Activated T-cell treated with anti-CD3 and anti-CD28 coated beads for 24 hours (primary cell): Measurements from ENCODE around the gene VSIG10.
"Not testable (repeated sequence)": the region's sequence is repeated elsewhere in the genome, so short reads cannot be mapped to it uniquely, and the experiment has no call there.

ENCODE experiments used
- DNase-seq: peaks from one replicate; pipeline ENCODE4 v3.0.0-alpha.2; 2020; ENCODE audit warnings: low read depth

The VSIG10 gene, protein sequence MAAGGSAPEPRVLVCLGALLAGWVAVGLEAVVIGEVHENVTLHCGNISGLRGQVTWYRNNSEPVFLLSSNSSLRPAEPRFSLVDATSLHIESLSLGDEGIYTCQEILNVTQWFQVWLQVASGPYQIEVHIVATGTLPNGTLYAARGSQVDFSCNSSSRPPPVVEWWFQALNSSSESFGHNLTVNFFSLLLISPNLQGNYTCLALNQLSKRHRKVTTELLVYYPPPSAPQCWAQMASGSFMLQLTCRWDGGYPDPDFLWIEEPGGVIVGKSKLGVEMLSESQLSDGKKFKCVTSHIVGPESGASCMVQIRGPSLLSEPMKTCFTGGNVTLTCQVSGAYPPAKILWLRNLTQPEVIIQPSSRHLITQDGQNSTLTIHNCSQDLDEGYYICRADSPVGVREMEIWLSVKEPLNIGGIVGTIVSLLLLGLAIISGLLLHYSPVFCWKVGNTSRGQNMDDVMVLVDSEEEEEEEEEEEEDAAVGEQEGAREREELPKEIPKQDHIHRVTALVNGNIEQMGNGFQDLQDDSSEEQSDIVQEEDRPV

DNA sequence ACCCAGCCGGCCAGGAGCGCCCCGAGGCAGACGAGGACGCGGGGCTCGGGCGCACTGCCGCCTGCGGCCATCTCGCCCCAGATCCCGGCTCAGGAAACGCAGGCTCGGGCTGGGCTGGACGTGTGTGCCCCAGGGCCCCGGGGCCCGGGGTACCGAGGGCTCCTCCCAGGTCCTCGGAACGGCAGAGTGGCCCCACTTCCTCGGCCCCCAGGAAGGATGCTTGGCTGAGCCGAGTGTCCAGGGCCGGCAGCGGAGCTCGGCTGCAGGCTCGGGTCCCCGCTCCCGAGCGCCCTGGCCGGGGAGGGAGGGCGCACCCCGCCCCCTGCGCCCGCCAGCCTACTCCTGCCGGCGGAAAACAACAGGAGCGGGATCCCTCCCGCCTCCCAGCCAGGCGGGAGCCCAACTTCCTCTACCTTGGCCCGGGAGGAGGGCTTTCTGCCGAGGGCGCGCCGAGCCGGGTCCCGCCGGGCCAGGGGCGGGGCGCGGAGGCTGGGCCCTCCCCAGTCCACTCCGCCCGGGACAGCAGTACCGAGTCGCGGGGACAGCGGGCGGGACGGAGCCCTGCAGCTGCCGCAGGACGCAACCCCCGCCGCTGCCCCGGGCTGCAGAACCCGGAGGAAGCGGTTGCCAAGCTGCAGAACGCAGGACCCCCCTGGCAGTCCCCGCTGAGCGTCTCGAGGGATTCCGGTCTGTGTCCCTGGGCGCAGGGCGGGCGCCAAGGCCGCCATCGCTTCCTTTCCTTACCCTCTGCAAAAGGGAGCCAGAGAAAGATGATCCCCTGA is at the start of gene VSIG10:
TSS of gene VSIG10 (minus strand) at position 411 of the 782 bp plus-strand sequence. CDS start at position 71, 340 bp downstream.
- no peak for DNase-seq

DNA sequence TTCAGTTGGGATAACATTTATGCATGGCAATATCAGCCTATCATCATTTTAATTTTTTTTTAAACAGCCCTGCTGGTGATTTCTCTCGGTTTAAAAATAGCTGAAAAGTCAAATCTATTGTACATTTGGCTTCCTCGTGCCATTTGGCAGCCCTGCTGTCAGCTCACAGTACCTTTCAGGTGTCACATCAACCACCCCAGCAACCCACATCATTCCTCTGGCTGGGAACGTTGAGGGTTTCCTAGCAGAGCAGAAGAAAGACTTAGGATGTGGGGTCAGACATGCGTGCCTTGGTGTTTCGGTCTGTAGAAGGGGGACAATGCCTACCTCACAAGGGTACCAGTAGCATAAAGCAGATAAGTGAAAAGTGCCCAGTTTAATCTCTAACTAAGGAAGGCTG is 47.9 kb upstream of the VSIG10 start:
- DNase-seq, result no peak

DNA sequence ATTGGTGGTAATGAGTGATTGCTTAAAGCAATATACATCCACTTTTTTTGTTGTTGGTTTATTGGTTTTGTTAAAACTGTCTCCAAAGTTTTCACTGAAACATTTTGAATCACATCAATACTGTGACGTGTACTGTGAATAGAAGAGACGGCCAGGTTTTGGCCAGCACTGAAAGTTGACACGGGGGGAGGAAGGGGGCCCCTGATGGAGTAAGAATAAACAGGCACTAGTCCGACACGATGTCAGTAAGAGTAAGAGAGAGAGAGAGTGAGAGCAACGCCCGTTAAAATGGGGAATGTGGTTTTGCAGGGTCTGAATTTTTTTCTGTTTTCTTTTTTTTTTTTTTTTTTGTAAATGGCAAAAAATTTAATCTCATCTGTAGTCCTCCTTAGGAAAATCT is 46.8 kb upstream of the VSIG10 start:
- DNase-seq, result no peak

DNA sequence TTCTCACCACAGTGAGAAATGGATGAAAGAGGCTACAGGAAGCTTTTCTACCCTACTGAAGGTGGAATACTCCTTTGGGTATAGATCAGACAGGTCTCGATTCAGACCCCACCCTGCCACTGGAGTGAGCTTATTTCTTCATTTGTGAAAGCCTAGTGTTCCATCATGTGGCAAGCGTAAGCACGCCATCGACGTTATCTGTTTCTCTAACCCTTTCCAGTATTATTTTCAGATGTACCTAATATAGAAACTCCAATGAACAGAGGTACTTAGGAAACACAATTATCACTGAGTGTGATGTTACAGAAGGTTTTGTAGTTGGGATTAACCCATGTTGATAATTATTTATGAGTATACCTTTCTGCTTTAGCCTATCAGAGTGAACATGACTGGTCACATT is 44.5 kb upstream of the VSIG10 start:
- DNase-seq, result no peak

DNA sequence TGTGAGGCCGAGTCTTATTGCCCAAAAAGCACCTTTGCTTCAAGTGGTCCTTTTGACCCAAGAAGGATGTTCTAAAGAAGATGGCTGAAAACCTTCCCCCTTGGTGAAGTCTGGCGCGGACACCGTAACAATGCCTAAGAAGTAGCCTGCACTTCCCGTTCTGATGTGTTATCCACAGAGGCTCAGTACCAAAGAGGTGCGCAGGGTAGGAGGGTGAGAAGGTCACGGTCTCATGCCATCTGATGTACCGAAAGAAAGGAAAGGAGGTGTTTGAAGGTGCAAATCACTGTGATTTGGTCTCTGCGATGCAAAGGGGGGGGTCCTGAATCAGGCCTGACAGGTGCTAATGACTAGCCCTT is 42.0 kb upstream of the VSIG10 start:
- DNase-seq, result no peak

DNA sequence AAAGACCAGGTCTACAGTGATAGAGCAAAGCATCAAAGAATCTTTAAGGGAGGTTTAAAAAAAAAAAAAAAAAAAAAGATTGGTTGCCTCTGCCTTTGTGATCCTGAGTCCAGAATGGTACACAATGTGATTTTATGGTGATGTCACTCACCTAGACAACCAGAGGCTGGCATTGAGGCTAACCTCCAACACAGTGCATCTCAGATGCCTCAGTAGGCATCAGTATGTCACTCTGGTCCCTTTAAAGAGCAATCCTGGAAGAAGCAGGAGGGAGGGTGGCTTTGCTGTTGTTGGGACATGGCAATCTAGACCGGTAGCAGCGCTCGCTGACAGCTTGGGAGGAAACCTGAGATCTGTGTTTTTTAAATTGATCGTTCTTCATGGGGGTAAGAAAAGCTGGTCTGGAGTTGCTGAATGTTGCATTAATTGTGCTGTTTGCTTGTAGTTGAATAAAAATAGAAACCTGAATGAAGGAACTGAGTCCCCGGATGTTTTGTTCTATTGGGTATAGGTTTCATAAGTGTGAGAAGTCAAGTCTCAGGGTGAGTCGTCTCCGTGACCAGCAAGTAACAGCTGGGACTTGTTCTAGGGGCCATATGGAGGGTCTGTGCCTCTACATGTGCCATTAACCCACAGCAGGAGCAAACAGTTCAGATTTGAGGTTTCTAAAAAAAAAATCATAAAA is 41.4 kb upstream of the VSIG10 start:
- DNase-seq, result no peak

DNA sequence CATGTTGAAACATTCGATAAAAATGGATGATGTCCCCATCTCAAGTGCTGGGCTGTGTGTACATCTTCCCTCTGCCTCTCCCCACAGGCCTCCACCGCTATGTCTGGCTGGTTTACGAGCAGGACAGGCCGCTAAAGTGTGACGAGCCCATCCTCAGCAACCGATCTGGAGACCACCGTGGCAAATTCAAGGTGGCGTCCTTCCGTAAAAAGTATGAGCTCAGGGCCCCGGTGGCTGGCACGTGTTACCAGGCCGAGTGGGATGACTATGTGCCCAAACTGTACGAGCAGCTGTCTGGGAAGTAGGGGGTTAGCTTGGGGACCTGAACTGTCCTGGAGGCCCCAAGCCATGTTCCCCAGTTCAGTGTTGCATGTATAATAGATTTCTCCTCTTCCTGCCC is 40.7 kb upstream of the VSIG10 start:
- no peak for DNase-seq

DNA sequence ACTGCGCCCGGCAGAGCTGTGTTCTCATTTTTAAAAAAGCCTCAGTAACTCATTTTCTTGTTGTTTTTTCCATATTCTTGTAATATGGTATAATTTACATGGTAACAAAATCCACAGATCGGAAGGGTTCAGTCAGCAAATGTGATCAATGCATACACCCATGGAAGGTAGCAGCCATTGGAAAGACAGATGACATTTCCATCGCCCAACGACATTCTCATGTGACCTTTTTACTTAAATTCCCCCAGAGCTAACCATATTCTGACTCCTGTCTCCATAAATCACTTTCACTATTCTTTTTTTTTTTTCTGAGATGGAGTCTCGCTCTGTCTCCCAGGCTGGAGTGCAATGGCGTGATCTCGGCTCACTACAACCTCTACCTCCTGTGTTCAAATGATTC is 37.0 kb upstream of the VSIG10 start:
- DNase-seq, result no peak

DNA sequence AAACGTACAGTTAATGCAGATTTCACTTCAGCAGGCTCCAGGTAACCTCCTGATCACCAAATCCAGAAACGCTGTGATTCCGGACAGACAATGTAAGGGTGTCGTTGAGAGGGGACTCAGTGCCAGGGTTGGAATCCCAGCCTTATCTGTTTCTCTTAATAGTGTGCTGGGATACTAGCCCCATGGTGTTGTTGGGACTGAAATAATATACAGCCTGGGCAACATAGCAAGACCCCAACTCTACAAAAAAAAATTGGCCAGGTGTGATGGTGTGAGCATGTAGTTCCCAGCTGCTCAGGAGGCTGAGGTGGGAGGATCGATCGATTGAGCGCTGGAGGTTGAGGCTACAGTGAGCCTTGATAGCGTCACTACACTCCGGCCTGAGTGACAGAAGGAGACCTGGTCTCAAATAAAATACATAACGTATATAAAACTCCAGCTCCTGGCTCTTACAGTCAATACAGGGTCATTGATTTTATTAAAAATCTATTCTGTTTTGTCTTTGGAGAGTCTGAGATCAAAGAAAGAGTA is 33.4 kb upstream of the VSIG10 start:
- DNase-seq, result no peak

DNA sequence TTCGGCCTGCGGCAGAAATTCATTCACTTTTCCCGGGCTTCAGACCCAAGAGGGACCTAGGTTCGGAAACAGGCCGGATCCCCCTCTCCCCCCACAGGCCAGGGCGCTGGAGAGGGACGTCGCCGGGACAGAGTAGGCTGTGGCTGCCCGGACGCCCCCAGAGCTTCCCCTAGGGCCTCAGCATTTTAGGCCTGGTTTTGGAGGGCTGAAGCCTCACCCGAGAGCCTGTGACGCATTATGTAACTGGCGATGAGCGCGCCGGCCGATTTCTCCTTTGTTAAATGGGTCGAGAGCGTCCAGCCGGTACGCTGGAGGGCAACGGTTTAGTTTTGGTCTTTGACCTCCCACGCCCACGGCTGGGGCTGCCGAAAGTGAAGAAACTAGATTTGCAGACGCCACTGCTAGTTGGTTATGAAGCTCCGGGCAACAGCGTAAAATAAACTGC is 32.8 kb upstream of the VSIG10 start:
- peak; percentile 20 for DNase-seq

DNA sequence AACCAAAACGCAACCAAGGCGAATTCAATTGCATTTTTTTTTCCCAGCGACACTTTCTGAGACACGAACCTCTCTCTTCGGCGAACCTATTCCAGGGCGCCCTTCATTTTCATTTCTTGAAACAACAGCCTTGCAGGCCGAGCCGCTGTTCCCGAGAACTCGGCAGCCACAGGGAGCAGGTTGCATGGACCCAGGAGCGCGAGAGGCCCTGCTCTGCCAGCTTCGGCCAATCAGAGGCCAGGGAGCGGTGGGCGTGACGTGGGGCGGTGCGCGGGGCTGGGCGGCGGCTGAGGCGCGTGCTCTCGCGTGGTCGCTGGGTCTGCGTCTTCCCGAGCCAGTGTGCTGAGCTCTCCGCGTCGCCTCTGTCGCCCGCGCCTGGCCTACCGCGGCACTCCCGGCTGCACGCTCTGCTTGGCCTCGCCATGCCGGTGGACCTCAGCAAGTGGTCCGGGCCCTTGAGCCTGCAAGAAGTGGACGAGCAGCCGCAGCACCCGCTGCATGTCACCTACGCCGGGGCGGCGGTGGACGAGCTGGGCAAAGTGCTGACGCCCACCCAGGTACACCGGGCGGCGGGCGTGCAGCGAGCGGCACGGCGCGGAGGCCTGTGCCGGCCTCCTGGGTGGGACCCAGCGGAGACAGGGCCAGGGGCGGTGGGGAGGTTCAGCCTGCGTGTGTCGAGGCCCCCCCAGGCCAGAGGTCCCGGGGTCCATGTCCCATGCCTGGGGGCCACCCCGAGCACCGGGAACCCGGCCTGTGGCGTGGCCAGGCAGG is 32.2 kb upstream of the VSIG10 start, which contains the start of gene PEBP1:
TSS of gene PEBP1 (plus strand) at position 337 of the 771 bp plus-strand sequence. CDS start at position 423, 86 bp downstream.
- DNase-seq, result peak; percentile 92

DNA sequence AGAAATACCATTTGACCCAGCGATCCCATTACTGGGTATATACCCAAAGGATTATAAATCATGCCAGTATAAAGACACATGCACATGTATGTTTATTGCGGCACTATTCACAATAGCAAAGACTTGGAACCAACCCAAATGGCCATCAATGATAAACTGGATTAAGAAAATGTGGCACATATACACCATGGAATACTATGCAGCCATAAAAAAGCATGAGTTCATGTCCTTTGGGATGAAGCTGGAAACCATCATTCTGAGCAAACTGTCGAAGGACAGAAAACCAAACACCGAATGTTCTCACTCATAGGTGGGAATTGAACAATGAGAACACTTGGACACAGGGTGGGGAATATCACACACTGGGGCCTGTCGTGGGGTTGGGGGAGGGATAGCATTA is 25.6 kb upstream of the VSIG10 start:
- DNase-seq, result not testable (repeated sequence)

DNA sequence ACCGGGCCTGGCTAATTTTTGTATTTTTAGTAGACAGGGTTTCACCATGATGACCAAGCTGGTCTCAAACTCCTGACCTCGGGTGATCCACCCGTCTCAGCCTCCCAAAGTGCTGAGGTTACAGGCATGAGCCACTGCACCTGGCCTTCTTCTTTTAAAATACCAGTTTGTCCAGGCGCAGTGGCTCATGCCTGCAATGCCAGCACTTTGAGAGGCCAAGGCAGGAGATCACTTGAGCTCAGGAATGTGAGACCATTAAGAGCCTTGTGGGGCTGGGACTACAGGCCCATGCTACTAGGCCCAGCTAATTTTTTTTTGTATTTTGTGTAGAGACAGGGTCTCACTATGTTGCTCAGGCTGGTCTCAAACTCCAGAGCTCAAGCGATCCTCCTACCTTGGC is 24.1 kb upstream of the VSIG10 start:
- no peak for DNase-seq

DNA sequence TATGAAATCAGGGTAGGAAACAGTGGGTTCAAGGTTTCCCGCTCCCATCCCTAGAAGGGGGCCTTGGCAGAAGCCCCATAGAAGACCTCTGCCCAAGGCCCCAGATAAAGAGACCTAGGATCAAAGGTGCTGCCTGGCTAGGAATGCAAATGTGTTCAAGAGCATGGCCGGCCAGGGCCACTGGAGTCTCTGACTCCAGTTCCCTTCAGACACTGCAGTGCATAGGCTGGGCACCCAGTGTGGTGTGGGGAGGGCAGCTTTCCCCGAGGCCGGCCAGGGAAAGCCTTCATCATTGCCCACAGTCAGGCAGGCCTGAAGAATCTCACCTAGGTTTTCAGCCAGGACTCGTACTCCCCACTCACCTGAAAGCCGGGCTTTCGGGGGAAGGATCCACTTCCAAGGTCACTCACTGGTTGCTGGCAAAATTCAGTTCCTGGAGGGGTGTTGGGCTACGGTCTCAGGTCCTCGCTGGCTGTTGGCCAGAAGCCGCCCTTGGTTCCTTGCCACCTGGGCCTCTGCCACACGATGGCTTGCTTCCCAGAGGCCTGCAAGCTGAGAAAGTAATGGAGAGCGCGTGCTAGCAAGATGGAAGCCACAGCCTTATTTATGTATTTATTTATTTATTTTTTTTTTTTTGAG is 22.4 kb upstream of the VSIG10 start:
- DNase-seq, result no peak

DNA sequence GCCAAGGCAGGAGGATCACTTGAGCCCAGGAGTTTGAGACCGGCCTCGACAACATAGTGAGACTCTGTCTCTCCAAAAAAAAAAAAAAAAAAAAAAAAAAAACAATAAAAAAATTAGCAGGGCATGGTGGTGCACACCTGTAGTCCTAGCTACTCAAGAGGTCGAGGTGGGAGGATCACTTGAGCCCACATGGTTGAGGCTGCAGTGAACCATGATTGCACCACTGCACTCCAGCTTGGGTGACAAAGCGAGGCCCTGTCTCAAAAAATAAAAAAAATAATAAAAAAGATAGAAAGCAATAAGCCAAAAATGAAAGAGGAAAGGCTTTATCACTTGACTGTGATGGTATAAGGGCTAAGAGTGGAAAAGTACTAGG is 21.9 kb upstream of the VSIG10 start:
- no peak for DNase-seq

DNA sequence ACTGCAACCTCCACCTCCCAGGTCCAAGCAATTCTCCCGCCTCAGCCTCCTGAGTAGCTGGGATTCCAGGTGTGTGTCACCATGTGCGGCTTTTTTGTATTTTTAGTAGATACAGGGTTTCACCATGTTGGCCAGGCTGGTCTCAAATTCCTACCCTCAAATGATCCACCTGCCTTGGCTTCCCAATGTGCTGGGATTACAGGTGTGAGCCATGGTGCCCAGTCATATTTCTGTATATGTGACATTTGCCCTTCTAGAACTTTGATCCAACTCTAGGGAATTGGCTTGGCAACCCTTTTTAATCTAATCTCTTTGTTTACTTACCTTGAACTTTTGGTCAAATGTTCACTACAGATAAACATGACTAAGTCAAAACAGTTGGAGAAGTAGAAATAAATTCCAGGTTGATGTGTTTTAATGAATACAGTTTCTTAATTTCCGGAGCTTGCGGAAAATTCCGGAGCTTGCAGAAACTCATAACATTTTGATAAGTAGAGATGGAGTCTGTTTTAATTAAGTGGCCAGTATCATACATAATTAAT is 20.6 kb upstream of the VSIG10 start:
- DNase-seq, result no peak

DNA sequence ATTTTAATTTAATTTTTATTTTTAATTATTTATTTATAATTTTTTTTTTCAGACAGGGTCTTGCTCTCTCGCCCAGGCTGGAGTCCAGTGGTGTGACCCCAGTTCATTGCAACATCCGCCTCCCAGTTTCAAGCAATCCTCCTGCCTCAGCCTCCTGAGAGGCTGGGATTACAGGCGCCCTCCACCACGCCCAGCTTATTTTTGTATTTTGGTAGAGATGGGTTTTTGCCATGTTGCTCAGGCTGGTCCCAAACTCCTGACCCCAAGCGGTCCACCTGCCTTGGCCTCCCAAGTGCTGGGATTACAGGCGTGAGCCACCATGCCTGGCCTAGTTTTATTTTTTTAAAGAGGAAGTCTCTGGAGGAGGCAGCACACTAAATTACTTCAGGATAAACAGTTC is 18.5 kb upstream of the VSIG10 start:
- no peak for DNase-seq

DNA sequence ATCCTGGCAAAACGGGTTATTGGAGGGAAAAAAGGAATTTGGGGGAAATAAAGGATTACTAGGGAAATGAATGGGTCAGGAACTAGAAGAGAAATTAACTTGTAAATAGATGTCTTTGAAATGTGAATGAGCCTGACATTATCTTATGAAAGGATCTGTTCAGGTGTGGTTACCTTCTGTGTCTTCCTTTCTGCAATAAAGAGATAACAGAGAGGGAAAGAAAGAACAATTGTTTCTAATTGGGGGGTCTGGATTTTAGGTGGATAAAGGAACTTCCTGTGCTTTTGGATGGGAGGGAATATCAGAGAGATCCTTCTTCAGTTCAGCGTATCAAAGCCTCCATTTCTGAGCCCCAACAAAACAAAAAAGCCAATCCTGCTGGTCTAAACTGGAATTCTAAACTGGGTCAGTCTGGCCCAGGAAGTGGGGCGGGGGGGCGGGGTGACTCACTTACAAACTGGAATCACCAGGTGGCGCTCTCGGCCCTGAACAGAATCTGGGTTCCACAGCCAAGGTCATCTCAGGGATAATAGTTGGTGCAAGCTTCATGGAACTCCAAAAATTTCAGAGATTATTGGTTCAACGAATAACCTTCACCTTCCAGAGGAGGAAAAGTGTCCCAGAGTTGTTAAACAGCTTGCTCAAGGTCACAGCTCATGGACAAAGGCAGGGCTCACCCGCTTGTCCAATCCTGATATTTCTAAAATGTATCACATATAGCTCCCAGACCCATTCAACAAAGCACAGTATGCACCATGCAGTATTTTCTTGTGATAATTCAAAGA is 17.0 kb upstream of the VSIG10 start:
- DNase-seq, result peak; percentile 50

DNA sequence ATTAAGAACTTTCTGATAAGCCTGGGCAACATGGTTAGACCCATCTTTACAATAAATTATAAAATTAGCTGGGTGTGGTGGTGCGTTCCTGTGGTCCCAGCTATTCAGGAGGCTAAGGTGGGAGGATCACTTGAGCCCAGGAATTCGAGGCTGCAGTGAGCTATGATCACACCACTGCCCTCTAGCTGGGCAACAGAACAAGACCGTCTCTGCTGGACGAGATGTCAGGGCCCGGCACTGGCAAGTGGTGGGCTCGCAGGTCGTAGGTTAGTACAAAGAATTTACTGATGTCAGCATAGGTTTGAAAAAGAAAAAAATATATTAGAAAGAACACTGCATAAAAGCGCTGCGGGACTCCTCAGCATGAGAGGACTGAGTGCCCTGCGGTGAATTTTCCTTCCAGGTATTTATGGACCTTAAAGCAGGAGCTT is 15.7 kb upstream of the VSIG10 start:
- no peak for DNase-seq

DNA sequence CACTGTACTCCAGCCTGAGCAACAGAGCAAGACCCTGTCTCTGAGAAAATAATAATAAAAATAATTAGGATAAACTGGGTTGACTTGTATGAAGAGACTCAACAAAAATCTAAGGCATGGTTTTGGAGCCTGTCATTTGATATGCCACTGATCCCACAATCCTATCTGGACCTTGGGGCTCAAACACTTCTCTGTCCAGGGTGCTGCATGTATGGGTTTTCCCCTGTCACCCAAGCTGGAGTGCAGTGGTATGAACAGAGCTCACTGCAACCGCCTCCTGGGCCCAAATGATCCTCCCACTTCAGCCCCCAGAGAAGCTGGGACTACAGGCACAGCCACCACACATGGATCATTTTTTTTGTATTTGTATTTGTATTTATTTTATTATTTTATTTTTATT is 5.3 kb upstream of the VSIG10 start:
- no peak for DNase-seq
